GM10266 (cell line): ENCODE data around the gene IL25.

Experiments
- DNase-seq: peaks from one replicate; pipeline ENCODE4 v3.0.0; 2012; ENCODE audit errors: extremely low spot score
- CTCF ChIP-seq: IDR thresholded peaks from 2 replicates; pipeline ENCODE4 v1.5.1; 2012; ENCODE audit warnings: mild to moderate bottlenecking, low read depth; ENCODE audit not compliant: control insufficient read depth, insufficient read depth; ENCODE audit errors: missing control alignments

The IL25 gene

GRCh38 chr14:23403139-23403438, 30.5 kb downstream of the IL25 start:
- no peak for DNase-seq
- no peak for TF ChIP-seq CTCF

GRCh38 chr14:23403908-23404307, 31.3 kb downstream of the IL25 start:
- DNase-seq = no peak
- TF ChIP-seq CTCF = no peak

GRCh38 chr14:23404331-23404900, 31.8 kb downstream of the IL25 start:
- TF ChIP-seq CTCF = no peak
- no peak for DNase-seq

- DNase-seq = no peak
These were observed 32.5 kb downstream of the IL25 start for GRCh38 chr14:23405096-23405495.

GRCh38 chr14:23405516-23406025, 33.0 kb downstream of the IL25 start:
- DNase-seq = no peak
- TF ChIP-seq CTCF = no peak

More at GRCh38 chr14:23405096-23405495, 32.5 kb downstream of the IL25 start:
- no peak for TF ChIP-seq CTCF

- DNase-seq = no peak
- TF ChIP-seq CTCF = no peak
These were observed 33.6 kb downstream of the IL25 start for GRCh38 chr14:23406244-23406643.

- no peak for DNase-seq
These were observed 34.2 kb downstream of the IL25 start for GRCh38 chr14:23406725-23407355.

More at GRCh38 chr14:23406725-23407355, 34.2 kb downstream of the IL25 start:
- no peak for TF ChIP-seq CTCF
